NCI-H526 (cell line): Measurements from ENCODE around the gene NDUFA1.
A peak's percentile ranks its signal among the peaks of the same experiment; 100 is the strongest.
"Not testable (repeated sequence)": the region's sequence is repeated elsewhere in the genome, so short reads cannot be mapped to it uniquely, and the experiment has no call there.

Experiments
- DNase-seq, 2 experiments: peaks; one replicate each; lab custom pipeline; 2025; lab: John Stamatoyannopoulos, UW

Gene NDUFA1

GRCh38 chrX:119871599-119872395 lies at the start of gene NDUFA1, which contains the start of gene RNF113A:
NDUFA1 (plus strand) TSS chrX:119871832; CDS start chrX:119871912, 80 bp downstream.
RNF113A (minus strand) TSS chrX:119871733; CDS start chrX:119871613, 120 bp downstream.
- peak; percentile 82 to 93 for DNase-seq

- DNase-seq = not testable (repeated sequence)
Observed at GRCh38 chrX:119824221-119824620, 47.4 kb upstream of the NDUFA1 start.

- DNase-seq = no peak
Observed at GRCh38 chrX:119826399-119826959, 45.2 kb upstream of the NDUFA1 start.

DNA sequence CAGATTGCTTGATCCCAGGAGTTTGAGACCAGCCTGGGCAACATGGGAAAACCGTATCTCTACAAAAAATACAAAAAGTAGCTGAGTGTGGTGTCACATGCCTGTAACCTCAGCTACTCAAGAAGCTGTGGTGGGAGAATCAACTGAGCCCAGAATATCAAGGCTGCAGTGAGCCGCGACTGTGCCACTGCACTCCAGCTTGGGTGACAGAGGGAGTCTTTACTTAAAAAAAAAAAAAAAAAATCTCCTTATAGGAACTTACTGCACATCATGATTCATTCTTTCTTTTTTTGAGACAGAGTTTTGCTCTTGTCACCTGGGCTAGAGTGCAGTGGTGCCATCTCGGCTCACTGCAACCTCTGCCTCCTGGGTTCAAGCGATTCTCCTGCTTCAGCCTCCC lies 43.2 kb upstream of the NDUFA1 start:
- no peak for DNase-seq

DNA sequence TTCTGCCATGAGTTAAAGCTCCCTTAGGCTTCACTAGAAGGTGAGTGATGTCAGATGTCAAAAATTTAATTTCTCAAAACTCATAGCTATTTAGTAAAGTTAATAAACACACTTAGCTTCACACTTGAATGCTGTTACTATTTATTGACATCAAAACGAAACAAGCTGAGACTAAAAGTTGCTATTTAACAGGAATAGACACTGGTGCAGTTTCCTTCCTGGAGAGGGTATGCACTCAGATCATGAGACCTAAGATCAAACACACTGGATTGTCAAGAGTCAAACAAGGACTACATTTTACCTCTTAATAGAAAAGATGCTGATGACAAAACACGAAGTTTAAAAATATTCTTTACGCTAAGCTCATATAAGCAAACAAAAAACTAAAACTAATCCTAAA lies 37.7 kb upstream of the NDUFA1 start:
- DNase-seq = no peak

DNA sequence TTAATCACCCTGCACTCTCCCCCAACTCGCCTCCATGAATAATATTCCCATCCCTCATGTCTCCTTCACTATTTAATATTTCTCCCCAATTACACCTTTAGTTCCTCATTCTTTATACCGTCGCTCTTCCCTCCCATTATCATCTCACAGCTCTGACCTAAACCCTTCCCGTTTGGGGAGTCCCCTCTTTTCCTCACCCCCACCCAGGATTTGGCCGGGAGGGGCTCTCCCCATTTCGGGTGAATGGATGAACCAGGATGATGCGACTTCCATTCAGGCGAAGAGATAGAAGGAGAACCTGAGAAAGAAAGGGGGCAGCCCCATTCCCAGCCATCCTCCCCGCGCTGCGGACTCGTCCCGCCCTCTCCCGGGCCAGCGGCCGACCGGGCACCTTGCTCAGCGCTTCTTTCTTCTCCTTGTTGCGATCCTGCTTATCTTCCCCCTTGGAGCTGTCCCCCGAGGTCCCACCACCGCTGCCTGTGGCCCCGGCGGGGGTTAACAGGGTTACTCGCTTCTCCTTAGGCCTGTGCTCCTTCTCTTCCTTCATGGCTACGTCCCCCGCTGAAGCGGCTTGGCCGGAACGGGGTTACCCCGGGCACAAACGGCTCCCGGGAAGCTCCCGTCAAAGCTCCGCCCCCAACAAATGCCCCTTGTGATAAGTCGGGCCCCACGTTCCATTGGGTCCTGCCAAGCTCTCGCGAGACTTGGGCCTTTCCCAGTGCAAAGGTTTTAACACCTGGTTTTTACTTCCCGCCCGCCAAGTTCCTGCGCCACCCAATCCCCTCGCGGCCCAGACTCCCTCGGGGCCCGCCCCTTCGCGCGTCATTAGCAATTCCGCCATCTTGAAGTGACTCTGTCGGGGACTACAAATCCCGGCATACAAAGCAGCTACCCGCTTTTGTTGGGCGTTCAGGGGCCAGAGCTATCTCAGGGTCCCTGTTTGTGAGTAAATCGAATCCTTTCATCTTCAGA lies 19.0 kb upstream of the NDUFA1 start, which contains the start of gene UPF3B:
Gene UPF3B, minus strand, starts transcription at position 582 of the 972 bp plus-strand sequence. Its CDS starts 35 bp downstream, at position 547.
- DNase-seq = peak; percentile 97 to 99

DNA sequence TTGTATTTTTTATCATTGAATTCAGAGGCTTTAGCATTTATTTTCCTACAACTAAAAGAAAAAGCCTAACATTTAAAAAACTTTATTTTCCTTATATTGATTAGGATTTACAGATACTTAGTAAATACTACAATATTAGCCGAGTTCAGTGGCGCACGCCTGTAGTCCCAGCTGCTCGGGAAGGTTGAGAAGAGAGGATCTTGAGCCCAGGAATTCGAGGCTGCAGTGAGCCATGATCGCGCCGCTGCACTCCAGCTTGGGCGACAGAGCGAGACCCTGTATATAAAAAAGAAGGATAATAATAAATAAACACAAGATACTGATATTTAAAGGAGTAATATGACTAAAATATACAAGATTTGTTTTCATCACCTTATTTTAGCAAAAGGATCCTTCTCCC lies 18.2 kb upstream of the NDUFA1 start:
- DNase-seq = peak in 1 of 2 experiments; percentile 23

DNA sequence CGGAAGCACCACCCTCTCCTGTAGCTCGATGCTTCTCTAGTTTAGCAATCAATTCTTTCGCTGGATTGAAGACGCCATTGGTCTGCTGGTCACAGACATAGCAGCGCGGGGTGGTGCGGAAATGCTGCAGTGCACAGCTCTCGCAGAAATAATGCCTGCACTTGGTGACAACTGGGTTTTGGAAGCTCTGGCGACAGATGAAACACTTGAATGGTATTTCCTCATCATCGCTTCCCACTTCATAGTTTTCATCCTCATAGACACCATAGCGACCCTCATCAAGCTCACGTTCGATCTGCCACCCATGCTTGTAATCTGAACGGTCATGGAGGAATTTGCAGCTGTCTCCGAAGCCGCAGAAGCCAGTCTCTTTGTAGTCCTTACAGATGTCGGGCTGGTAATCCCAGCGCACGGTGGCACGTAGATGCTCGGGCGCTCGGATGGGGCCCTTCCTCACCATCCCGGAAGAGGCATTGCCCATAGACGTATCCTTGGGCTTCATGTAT lies 953 bp upstream of the NDUFA1 start:
- peak in 1 of 2 experiments; percentile 57 for DNase-seq

GRCh38 chrX:119871245-119871598 lies 410 bp upstream of the NDUFA1 start:
- DNase-seq = no peak

DNA sequence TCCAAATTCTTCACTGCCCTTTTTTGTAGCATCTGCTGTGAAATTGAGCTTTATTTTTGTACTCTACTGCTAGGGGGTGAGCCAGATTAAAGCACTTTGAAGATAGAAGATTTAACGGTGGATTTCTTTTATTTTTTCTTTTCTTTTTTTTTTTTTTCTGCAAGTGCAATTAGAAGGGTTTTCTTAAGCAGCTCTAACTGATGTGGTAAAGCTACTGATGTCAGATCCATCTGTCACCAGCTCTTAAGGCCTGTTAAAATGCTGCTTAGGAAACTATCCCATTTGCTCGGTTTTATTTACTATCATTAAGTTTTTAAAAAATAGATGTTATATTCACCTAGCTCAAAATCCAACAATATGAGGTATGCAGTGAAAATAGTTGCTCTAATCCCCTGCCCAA lies 7.1 kb downstream of the NDUFA1 start:
- DNase-seq = no peak

- DNase-seq = no peak
Observed at GRCh38 chrX:119880076-119880475, 8.4 kb downstream of the NDUFA1 start.

DNA sequence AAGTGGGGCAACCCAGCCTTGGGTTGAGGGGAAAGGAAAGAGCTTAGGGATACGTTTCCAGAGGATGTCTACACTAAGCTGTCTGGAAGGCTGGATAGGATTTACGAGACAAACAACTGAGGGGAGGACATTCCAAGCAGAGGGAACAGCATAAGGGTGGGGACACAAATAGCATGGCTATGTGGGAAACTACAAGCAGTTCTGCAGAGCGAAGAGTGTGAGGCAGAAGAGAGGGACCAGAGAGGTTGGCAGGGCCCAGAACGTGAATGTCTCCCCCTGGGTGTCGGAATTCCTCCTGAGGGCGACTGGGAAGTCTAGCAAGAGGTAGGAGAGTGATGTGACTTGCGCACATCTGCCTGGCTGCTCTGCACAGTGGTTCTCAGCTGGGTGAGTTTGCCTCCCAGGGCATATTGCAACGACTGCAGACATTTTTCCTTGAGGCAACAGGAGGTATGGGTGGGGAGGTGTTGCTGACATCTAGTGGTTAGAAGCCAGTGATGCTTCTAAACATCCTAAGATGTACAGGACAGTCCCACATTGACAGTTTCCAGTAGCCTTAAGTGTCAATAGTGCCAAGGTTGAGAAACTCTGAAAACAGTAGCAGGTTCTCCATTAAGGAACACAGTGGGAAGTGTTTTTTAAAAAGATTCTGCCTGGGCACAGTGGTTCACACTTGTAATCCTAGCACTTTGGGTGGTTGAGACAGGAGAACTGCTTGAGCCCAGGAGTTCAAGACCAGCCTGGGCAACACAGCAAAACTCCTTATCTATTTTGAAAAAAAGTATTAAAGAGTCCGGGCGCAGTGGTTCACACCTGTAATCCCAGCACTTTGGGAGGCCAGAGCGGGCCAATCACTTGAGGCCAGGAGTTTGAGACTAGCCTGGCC lies 9.2 kb downstream of the NDUFA1 start:
- peak in 1 of 2 experiments; percentile 63 for DNase-seq

GRCh38 chrX:119885554-119886428 lies 14.2 kb downstream of the NDUFA1 start:
- DNase-seq = no peak

- DNase-seq = peak; percentile 72 to 87
Observed at GRCh38 chrX:119887721-119888425, 16.2 kb downstream of the NDUFA1 start.

DNA sequence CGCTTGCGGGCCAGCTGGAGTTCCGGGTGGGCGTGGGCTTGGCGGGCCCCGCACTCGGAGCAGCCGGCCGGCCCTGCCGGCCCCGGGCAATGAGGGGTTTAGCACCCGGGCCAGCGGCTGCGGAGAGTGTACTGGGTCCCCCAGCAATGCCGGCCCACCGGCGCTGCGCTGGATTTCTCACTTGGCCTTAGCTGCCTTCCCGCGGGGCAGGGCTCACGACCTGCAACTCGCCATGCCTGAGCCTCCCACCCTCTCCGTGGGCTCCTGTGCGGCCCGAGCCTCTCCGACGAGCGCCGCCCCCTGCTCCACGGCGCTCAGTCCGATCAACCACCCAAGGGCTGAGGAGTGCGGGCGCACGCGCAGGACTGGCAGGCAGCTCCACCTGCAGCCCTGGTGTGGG lies 19.0 kb downstream of the NDUFA1 start:
- not testable (repeated sequence) for DNase-seq

GRCh38 chrX:119891961-119892692 lies 20.5 kb downstream of the NDUFA1 start:
- DNase-seq = not testable (repeated sequence)

GRCh38 chrX:119895843-119896326 lies 24.3 kb downstream of the NDUFA1 start, which contains the start of gene AKAP14:
AKAP14 (plus strand) TSS chrX:119895893; CDS start chrX:119903224, 7,331 bp downstream.
- DNase-seq = peak; percentile 27 to 30

GRCh38 chrX:119899125-119899524 lies 27.5 kb downstream of the NDUFA1 start:
- peak; percentile 15 to 50 for DNase-seq
